Measurements from ENCODE around the gene EIF4E3. TPM values are rescaled to one million over a fixed set of nuclear protein-coding genes. Genes with fewer than 3 reads are reported as not detected.

The EIF4E3 gene
- total and polyA plus RNA-seq, 10 of the 15 experiments (the other 5 are each of a cell fraction or from before 2014, with no cell fraction given): 0.05 to 0.38 (median 0.16) TPM; not detected in 1

- 0% methylated on average over 4 of the region's 6 CpGs for WGBS (ENCODE audit: insufficient coverage, insufficient replicate concordance, low lambda C conversion rate, missing lambda C conversion rate)
- H3K4me3 ChIP-seq: no peak overlapping the region
- in situ Hi-C loops (cut with MboI) (no loop called here), intact Hi-C loops (cut with micrococcal nuclease; ENCODE audit: unreplicated experiment) (no loop called here)
- peaks cover 9 to 12% of the 10 kb centered on the region in 2 experiments for H3K27me3 ChIP-seq (replicated peaks in 1 of 2; ENCODE audit: control insufficient read depth in 2 of 2, insufficient read depth in 2 of 2, low read length in 1 of 2)
- FAIRE-seq: no peak
- no peak overlapping the region for H3K9ac ChIP-seq (ENCODE audit: control insufficient read depth, insufficient read depth, low read length)
- ChIA-PET SMC1A (ENCODE audit: uncharacterized antibody, unreplicated experiment) (interaction anchor here (0.6 kb wide), 1 partner anchor 1141 kb away, joined by 3 read pairs; no protein-coding TSS in a partner anchor), RAD21 (ENCODE audit: unreplicated experiment) (no interaction called here), CTCF (no interaction called here), POLR2A (no interaction called here)
- DNase-seq (ENCODE audit: low read depth, low spot score): no peak
- no peaks in the 10 kb centered on the region; the same call in 2 of the 3 replicates for H3K9me3 ChIP-seq (replicated peaks; ENCODE audit: control insufficient read depth, insufficient read depth, low read length)
- H3K36me3 ChIP-seq (ENCODE audit: control insufficient read depth in 2 of 2, insufficient read depth in 2 of 2, low read length in 1 of 2): no peaks in the 10 kb centered on the region
- H3K4me1 ChIP-seq (ENCODE audit: control insufficient read depth, insufficient read depth, low read length): peaks cover 10% of the 10 kb centered on the region
- no peak for ATAC-seq
- BruUV-seq (replicated peaks): no TSS peak
- no peaks in the 10 kb centered on the region for H3K79me2 ChIP-seq (ENCODE audit: control insufficient read depth, insufficient read depth, low read length)
- TF ChIP-seq KDM1A (IDR thresholded peaks at IDR 0.05; ENCODE audit: borderline replicate concordance): no peak
- no peak for TF ChIP-seq MYC (IDR thresholded peaks at IDR 0.05; ENCODE audit: insufficient read depth, insufficient read length, insufficient replicate concordance, low read length, severe bottlenecking)
- no peak for TF ChIP-seq SUPT20H (IDR thresholded peaks at IDR 0.05; ENCODE audit: borderline replicate concordance, control insufficient read depth, low read depth, low read length)
- TF ChIP-seq IKZF1 (conservative IDR thresholded peaks at IDR 0.05): no peak
- no peak for TF ChIP-seq MLLT1 (IDR thresholded peaks at IDR 0.05)
- TF ChIP-seq SUZ12 (IDR thresholded peaks at IDR 0.05; ENCODE audit: unreplicated experiment): no peak
- no peak for TF ChIP-seq E4F1 (IDR thresholded peaks at IDR 0.05; ENCODE audit: borderline replicate concordance, partially characterized antibody)
- no peak for TF ChIP-seq CBX3 (IDR thresholded peaks at IDR 0.05; ENCODE audit: borderline replicate concordance, low read depth)
- no peak for TF ChIP-seq RFX5 (IDR thresholded peaks at IDR 0.05; ENCODE audit: low read depth, low read length)
- no peak for TF ChIP-seq STAT3 (IDR thresholded peaks at IDR 0.05; ENCODE audit: low read depth, low read length)
- no peak for TF ChIP-seq RBBP5 (conservative IDR thresholded peaks at IDR 0.05)
- no peak for TF ChIP-seq CREM (IDR thresholded peaks at IDR 0.05; ENCODE audit: low read depth)
- no peak for TF ChIP-seq HDAC6 (IDR thresholded peaks at IDR 0.05; ENCODE audit: unreplicated experiment)
- TF ChIP-seq, protein P1, sequence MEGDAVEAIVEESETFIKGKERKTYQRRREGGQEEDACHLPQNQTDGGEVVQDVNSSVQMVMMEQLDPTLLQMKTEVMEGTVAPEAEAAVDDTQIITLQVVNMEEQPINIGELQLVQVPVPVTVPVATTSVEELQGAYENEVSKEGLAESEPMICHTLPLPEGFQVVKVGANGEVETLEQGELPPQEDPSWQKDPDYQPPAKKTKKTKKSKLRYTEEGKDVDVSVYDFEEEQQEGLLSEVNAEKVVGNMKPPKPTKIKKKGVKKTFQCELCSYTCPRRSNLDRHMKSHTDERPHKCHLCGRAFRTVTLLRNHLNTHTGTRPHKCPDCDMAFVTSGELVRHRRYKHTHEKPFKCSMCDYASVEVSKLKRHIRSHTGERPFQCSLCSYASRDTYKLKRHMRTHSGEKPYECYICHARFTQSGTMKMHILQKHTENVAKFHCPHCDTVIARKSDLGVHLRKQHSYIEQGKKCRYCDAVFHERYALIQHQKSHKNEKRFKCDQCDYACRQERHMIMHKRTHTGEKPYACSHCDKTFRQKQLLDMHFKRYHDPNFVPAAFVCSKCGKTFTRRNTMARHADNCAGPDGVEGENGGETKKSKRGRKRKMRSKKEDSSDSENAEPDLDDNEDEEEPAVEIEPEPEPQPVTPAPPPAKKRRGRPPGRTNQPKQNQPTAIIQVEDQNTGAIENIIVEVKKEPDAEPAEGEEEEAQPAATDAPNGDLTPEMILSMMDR (IDR thresholded peaks at IDR 0.05 in 2 of 3, conservative IDR thresholded peaks at IDR 0.05 in 1 of 3; ENCODE audit: control insufficient read depth in 2 of 3, extremely low read depth in 1 of 3, insufficient read depth in 1 of 3, low read depth in 3 of 3, low read length in 3 of 3): no peak
- TF ChIP-seq NFYB (IDR thresholded peaks at IDR 0.05; ENCODE audit: insufficient read depth, low read depth, low read length): no peak
- TF ChIP-seq SMC3 (IDR thresholded peaks at IDR 0.05; ENCODE audit: borderline replicate concordance, low read length): no peak
- no peak for TF ChIP-seq FOXM1 (IDR thresholded peaks at IDR 0.05; ENCODE audit: low read depth, low read length)
- no peak for TF ChIP-seq CHD2 (IDR thresholded peaks at IDR 0.05; ENCODE audit: borderline replicate concordance, low read depth, low read length)
- H4K20me1 ChIP-seq (ENCODE audit: control insufficient read depth, insufficient read depth): no peaks in the 10 kb centered on the region
- no peak overlapping the region for H2AFZ ChIP-seq (ENCODE audit: control insufficient read depth, low read depth, low read length)
- H3K4me2 ChIP-seq (ENCODE audit: control insufficient read depth, insufficient read depth): no peak overlapping the region
- no peak overlapping the region for H3K27ac ChIP-seq (ENCODE audit: control insufficient read depth, insufficient read depth)
Observed at GRCh38 chr3:71721651-71722157, 3.5 kb downstream of the EIF4E3 start.

Data from GM12878 (cell line).